ENCODE data around the gene MICAL2. TPM values are rescaled to one million over a fixed set of nuclear protein-coding genes. Genes with fewer than 3 reads are reported as not detected.

Gene MICAL2
- total and polyA plus RNA-seq, 10 of the 15 experiments (the other 5 are each of a cell fraction or from before 2014, with no cell fraction given), result 0.90 to 5.6 (median 2.4) TPM

DNA sequence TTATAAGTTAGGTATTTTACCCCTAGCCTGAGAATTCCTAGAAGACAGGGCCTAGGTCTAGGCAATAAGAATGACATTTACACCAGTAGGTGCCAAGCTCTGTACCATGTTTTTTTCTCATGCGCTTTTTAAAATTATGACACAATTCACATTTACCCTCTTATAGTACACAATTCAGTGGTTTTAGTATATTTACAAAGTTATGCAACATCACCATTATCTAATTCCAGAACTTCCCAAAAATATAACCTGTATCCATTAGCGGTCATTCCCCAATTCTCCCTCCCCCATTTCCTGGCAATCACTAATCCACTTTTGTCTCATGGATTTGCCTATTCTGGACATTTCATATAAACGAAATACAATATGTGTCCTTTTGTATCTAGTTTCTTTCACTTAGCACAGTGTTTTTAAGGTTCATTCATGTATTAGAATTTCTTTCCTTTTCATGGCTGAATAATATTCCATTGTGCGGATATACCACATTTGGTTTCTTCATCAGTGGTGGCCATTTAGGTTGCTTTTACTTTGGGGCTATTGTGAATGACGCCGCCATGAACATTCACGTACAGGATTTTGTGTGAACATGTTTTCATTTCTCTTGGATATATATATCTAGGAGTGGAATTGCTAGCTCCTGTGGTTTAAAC is 92.4 kb downstream of the MICAL2 start (continued):
- TF ChIP-seq, protein P1, sequence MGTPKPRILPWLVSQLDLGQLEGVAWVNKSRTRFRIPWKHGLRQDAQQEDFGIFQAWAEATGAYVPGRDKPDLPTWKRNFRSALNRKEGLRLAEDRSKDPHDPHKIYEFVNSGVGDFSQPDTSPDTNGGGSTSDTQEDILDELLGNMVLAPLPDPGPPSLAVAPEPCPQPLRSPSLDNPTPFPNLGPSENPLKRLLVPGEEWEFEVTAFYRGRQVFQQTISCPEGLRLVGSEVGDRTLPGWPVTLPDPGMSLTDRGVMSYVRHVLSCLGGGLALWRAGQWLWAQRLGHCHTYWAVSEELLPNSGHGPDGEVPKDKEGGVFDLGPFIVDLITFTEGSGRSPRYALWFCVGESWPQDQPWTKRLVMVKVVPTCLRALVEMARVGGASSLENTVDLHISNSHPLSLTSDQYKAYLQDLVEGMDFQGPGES (IDR thresholded peaks at IDR 0.05), result no peak
- TF ChIP-seq CHD1 (IDR thresholded peaks at IDR 0.05; ENCODE audit: low read depth, low read length), result no peak
- TF ChIP-seq TAF1 (IDR thresholded peaks at IDR 0.05; ENCODE audit: borderline replicate concordance, low read depth, low read length), result no peak
- TF ChIP-seq, protein P2, sequence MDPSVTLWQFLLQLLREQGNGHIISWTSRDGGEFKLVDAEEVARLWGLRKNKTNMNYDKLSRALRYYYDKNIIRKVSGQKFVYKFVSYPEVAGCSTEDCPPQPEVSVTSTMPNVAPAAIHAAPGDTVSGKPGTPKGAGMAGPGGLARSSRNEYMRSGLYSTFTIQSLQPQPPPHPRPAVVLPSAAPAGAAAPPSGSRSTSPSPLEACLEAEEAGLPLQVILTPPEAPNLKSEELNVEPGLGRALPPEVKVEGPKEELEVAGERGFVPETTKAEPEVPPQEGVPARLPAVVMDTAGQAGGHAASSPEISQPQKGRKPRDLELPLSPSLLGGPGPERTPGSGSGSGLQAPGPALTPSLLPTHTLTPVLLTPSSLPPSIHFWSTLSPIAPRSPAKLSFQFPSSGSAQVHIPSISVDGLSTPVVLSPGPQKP (IDR thresholded peaks at IDR 0.05; ENCODE audit: low read depth, low read length), result no peak

DNA sequence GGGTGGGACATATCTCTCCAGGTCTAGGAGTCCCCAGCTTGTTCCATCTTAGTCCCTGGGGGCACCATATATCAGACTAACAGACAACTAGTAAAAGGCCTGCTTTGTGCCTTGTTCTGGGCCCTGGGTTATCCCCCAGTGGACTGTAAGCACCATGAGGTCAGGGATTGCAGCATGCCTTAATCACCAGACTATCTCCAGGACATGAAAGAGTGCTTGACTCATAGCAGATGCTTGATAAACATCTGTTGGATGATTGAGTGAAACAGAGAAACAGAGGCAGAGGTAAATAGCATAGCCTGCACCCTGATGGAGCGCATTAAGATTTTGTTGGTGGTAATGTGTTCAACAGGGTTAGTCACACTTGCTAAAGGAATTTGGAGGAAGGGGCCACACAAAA is 94.1 kb downstream of the MICAL2 start:
- POLR2A ChIA-PET, result no interaction called here
- TF ChIP-seq KDM1A (IDR thresholded peaks at IDR 0.05; ENCODE audit: borderline replicate concordance) (no peak), SREBF2 (IDR thresholded peaks at IDR 0.05; ENCODE audit: low read length) (no peak), SIX5 (IDR thresholded peaks at IDR 0.05; ENCODE audit: low read depth, low read length, severe bottlenecking) (no peak), IRF4 (IDR thresholded peaks at IDR 0.05; ENCODE audit: low read depth, low read length) (no peak), RAD51 (IDR thresholded peaks at IDR 0.05) (no peak)
- TF ChIP-seq, protein P3, sequence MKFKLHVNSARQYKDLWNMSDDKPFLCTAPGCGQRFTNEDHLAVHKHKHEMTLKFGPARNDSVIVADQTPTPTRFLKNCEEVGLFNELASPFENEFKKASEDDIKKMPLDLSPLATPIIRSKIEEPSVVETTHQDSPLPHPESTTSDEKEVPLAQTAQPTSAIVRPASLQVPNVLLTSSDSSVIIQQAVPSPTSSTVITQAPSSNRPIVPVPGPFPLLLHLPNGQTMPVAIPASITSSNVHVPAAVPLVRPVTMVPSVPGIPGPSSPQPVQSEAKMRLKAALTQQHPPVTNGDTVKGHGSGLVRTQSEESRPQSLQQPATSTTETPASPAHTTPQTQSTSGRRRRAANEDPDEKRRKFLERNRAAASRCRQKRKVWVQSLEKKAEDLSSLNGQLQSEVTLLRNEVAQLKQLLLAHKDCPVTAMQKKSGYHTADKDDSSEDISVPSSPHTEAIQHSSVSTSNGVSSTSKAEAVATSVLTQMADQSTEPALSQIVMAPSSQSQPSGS (IDR thresholded peaks at IDR 0.05; ENCODE audit: low read length), result no peak
- TF ChIP-seq, protein P4, sequence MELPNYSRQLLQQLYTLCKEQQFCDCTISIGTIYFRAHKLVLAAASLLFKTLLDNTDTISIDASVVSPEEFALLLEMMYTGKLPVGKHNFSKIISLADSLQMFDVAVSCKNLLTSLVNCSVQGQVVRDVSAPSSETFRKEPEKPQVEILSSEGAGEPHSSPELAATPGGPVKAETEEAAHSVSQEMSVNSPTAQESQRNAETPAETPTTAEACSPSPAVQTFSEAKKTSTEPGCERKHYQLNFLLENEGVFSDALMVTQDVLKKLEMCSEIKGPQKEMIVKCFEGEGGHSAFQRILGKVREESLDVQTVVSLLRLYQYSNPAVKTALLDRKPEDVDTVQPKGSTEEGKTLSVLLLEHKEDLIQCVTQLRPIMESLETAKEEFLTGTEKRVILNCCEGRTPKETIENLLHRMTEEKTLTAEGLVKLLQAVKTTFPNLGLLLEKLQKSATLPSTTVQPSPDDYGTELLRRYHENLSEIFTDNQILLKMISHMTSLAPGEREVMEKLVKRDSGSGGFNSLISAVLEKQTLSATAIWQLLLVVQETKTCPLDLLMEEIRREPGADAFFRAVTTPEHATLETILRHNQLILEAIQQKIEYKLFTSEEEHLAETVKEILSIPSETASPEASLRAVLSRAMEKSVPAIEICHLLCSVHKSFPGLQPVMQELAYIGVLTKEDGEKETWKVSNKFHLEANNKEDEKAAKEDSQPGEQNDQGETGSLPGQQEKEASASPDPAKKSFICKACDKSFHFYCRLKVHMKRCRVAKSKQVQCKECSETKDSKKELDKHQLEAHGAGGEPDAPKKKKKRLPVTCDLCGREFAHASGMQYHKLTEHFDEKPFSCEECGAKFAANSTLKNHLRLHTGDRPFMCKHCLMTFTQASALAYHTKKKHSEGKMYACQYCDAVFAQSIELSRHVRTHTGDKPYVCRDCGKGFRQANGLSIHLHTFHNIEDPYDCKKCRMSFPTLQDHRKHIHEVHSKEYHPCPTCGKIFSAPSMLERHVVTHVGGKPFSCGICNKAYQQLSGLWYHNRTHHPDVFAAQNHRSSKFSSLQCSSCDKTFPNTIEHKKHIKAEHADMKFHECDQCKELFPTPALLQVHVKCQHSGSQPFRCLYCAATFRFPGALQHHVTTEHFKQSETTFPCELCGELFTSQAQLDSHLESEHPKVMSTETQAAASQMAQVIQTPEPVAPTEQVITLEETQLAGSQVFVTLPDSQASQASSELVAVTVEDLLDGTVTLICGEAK (IDR thresholded peaks at IDR 0.05; ENCODE audit: borderline replicate concordance), result no peak
- TF ChIP-seq, protein P5, sequence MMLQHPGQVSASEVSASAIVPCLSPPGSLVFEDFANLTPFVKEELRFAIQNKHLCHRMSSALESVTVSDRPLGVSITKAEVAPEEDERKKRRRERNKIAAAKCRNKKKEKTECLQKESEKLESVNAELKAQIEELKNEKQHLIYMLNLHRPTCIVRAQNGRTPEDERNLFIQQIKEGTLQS (IDR thresholded peaks at IDR 0.05; ENCODE audit: borderline replicate concordance, extremely low read depth, low read depth, low read length), result no peak

More for the DNA sequence above, 94.1 kb downstream of the MICAL2 start:
- Histone ChIP-seq H3K9me3 (replicated peaks; ENCODE audit: control insufficient read depth, insufficient read depth, low read length) (no peaks in the 10 kb centered on the region), H3K4me2 (ENCODE audit: control insufficient read depth, insufficient read depth) (no peak overlapping the region), H3K4me1 (ENCODE audit: control insufficient read depth, insufficient read depth, low read length) (no peaks in the 10 kb centered on the region; the same call in 1 of the 2 replicates), H3K9ac (ENCODE audit: control insufficient read depth, insufficient read depth, low read length) (no peak overlapping the region), H4K20me1 (ENCODE audit: control insufficient read depth, insufficient read depth) (no peaks in the 10 kb centered on the region), H3K27ac (ENCODE audit: control insufficient read depth, insufficient read depth) (no peak overlapping the region), H3K79me2 (ENCODE audit: control insufficient read depth, insufficient read depth, low read length) (no peaks in the 10 kb centered on the region), H2AFZ (ENCODE audit: control insufficient read depth, low read depth, low read length) (no peak overlapping the region), H3K27me3 (replicated peaks in 1 of 2; ENCODE audit: control insufficient read depth in 2 of 2, insufficient read depth in 2 of 2, low read length in 1 of 2) (no peaks in the 10 kb centered on the region), H3K4me3 (no peak overlapping the region), H3K36me3 (ENCODE audit: control insufficient read depth in 2 of 2, insufficient read depth in 2 of 2, low read length in 1 of 2) (no peaks in the 10 kb centered on the region)
- no peak for DNase-seq (ENCODE audit: low read depth, low spot score)
- intact Hi-C loops (cut with micrococcal nuclease; ENCODE audit: unreplicated experiment), result no loop called here
- ChIA-PET RAD21 (ENCODE audit: unreplicated experiment) (no interaction called here), SMC1A (ENCODE audit: uncharacterized antibody, unreplicated experiment) (no interaction called here), CTCF (interaction anchor here (1.3 kb wide), 1 partner anchor 29 kb away, joined by 5 read pairs; no protein-coding TSS in a partner anchor)
- in situ Hi-C loops (cut with MboI), result no loop called here
- no peak for ATAC-seq
- FAIRE-seq, result no peak
- no TSS peak for BruUV-seq (replicated peaks)
- 91% methylated on average over 1 of the region's 1 CpG for WGBS (ENCODE audit: insufficient coverage, insufficient replicate concordance, low lambda C conversion rate, missing lambda C conversion rate)
